Bronchial epithelial cell (primary cell): ENCODE data around the gene CISH. TPM values are rescaled to one million over a fixed set of nuclear protein-coding genes. Genes with fewer than 3 reads are reported as not detected.

Experiments
- total RNA-seq: library from RNA; depleted of rRNA; stranded (reverse); fragments of >200 nt; gene quantifications from 2 replicates; pipeline ENCODE4 v1.2.1, GENCODE V29; 2014

CISH gene
- total RNA-seq, 1 donor from 2014 or later, result 0.26 TPM

Other genes starting within 250 kb of the CISH start
- not detected in 2 replicates for gene CACNA2D2, start 108.1 kb downstream of the CISH start, total RNA-seq
- 1.2 and 3.2 TPM in 2 replicates for gene C3orf18, start 44.0 kb downstream of the CISH start, total RNA-seq
- 6.6 and 8.4 TPM in 2 replicates for gene HEMK1, start 42.3 kb downstream of the CISH start, total RNA-seq
- 42.9 and 47.1 TPM in 2 replicates for gene MAPKAPK3, start 5.4 kb upstream of the CISH start, total RNA-seq
- under 0.01 and 0.26 TPM in 2 replicates for gene DOCK3, start 63.2 kb upstream of the CISH start, total RNA-seq